PC-9 (cell line): ENCODE results near the gene ZNF365.

Experiments used
- EZH2 ChIP-seq: fragments of 200-600 bp; sonication (generic); IDR thresholded peaks from 2 replicates; pipeline ENCODE4 v1.8.0; 2017; ENCODE audit warnings: antibody characterized with exemption, low read depth
- TF ChIP-seq, protein P1 (sequence below): fragments of 200-600 bp; sonication (generic); conservative IDR thresholded peaks from 2 replicates; pipeline ENCODE4 v1.6.1; 2017; ENCODE audit warnings: mixed run types, antibody characterized with exemption, mild to moderate bottlenecking, moderate library complexity

DNA sequence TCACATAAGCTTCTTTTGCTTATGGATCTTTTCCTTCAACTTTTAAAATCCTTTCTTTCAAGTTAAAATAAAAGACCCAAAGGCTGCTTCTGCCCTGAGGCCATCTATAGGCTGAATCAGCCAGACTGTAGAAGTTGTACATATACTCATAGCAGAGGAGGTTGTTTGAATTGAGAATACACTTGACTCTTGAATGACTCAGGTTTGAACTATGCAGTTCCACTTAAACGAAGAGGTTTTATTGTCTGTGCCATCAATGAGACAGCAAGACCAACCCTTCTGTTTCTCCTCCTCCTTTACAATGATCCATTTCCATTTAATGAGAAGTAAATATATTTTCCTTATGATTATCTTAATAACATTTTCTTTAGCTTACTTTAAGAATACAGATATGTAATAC, 5.8 kb downstream of the ZNF365 start:
- TF ChIP-seq, protein P1, sequence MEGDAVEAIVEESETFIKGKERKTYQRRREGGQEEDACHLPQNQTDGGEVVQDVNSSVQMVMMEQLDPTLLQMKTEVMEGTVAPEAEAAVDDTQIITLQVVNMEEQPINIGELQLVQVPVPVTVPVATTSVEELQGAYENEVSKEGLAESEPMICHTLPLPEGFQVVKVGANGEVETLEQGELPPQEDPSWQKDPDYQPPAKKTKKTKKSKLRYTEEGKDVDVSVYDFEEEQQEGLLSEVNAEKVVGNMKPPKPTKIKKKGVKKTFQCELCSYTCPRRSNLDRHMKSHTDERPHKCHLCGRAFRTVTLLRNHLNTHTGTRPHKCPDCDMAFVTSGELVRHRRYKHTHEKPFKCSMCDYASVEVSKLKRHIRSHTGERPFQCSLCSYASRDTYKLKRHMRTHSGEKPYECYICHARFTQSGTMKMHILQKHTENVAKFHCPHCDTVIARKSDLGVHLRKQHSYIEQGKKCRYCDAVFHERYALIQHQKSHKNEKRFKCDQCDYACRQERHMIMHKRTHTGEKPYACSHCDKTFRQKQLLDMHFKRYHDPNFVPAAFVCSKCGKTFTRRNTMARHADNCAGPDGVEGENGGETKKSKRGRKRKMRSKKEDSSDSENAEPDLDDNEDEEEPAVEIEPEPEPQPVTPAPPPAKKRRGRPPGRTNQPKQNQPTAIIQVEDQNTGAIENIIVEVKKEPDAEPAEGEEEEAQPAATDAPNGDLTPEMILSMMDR, result no peak
- TF ChIP-seq EZH2, result no peak
